ENCODE data around the gene IP6K1. TPM values are rescaled to one million over a fixed set of nuclear protein-coding genes. Genes with fewer than 3 reads are reported as not detected.

IP6K1 gene
- total RNA-seq, 2 donors from 2014 or later: 19.8 to 27.5 TPM

DNA sequence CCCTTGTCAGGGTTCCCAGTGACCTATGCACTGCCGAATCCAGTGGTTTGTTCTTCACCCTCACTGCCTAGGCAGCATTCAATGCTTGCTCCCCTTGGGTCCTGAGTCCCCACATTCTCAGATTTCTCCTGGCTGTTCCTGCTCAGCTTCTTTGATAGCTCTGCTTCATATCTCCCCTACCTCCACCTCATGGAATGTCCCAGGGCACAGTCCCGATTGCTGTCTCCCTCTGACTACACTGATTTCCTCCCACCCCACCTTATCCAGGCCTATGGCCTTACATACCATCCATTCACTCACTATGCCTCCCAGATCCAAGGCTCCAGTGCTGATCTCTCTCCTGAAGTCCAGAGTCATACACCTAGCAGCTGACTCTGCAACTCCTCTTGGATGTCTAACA is 14.8 kb upstream of the IP6K1 start:
- Histone ChIP-seq H3K27me3 (no peaks in the 10 kb centered on the region), H3K4me1 (peaks cover 34% of the 10 kb centered on the region), H3K9me3 (no peaks in the 10 kb centered on the region), H3K4me3 (no peak overlapping the region), H3K27ac (no peak overlapping the region), H3K36me3 (replicated peaks in 1 of 2; ENCODE audit: insufficient read depth in 1 of 2, low read depth in 2 of 2) (no peaks in the 10 kb centered on the region)
- DNase-seq (no peak), ATAC-seq (no peak)
- intact Hi-C loops (cut with DNase I): loop anchor here (5.0 kb wide), 1 partner anchor 41 kb away; no protein-coding TSS in a partner anchor
- TF ChIP-seq POLR2A (IDR thresholded peaks at IDR 0.05): no peak
- TF ChIP-seq, protein P1, sequence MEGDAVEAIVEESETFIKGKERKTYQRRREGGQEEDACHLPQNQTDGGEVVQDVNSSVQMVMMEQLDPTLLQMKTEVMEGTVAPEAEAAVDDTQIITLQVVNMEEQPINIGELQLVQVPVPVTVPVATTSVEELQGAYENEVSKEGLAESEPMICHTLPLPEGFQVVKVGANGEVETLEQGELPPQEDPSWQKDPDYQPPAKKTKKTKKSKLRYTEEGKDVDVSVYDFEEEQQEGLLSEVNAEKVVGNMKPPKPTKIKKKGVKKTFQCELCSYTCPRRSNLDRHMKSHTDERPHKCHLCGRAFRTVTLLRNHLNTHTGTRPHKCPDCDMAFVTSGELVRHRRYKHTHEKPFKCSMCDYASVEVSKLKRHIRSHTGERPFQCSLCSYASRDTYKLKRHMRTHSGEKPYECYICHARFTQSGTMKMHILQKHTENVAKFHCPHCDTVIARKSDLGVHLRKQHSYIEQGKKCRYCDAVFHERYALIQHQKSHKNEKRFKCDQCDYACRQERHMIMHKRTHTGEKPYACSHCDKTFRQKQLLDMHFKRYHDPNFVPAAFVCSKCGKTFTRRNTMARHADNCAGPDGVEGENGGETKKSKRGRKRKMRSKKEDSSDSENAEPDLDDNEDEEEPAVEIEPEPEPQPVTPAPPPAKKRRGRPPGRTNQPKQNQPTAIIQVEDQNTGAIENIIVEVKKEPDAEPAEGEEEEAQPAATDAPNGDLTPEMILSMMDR (IDR thresholded peaks at IDR 0.05): no peak
- WGBS, 2 donors: 79 to 86% methylated on average over 2 of the region's 2 CpGs

DNA sequence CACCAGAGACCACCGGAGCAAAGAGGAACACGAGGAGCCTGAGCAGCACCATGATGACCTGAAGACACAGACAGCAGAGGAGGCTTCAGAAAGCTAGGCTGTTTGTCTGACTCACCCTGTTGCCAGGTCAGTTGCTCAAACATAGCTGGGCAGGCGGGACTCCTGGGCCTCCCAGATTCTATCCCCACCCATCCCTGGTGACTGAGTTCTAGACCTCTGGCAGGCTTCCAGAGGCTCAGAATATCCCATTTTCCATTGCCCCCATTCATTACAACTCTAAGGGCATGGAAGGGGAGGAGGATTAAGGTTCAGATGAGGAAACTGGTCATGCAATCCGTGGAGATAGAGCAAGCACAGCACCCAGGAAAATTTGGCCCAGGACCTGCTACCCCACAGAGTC is 13.4 kb upstream of the IP6K1 start, which contains the start of gene CDHR4:
CDHR4 (minus strand) TSS at position 113 of the 400 bp plus-strand sequence; CDS start at position 52, 61 bp downstream.
- TF ChIP-seq POLR2A (IDR thresholded peaks at IDR 0.05): no peak
- TF ChIP-seq, protein P1 (IDR thresholded peaks at IDR 0.05): no peak
- H3K4me3 ChIP-seq: no peak within 1 kb of the TSS
- WGBS, 2 donors: 62 to 70% methylated on average over 2 to 4 of the region's 4 CpGs
- DNase-seq: no peak
- no peak for ATAC-seq
- intact Hi-C loops (cut with DNase I): loop anchor here (5.0 kb wide), 1 partner anchor 43 kb away; no protein-coding TSS in a partner anchor
- H3K27me3 ChIP-seq: no peaks in the 10 kb centered on the region
- no peaks in the 10 kb centered on the region for H3K36me3 ChIP-seq (replicated peaks in 1 of 2; ENCODE audit: insufficient read depth in 1 of 2, low read depth in 2 of 2)
- H3K4me1 ChIP-seq: peaks cover 20% of the 10 kb centered on the region
- H3K9me3 ChIP-seq: no peaks in the 10 kb centered on the region
- no peak within 1 kb of the TSS for H3K27ac ChIP-seq

DNA sequence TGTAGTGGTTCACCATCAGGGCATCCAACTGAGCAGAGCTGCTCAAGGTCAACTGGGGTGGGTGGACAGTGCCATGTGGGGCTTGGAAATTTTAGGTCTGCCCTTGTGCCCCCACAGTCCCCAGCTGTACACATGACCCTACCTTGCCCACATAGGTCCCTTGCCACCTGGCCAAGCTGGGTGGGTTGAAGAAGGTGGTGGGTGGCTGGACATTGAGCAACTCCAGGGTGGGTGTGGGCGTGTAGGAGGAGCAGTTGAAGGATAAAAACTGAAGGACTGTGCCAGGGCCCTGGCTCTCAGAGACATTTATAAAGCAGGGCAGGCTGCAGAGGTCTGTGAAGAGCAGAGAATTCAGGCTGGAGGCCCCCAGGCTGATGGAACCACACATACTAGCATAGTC is 12.8 kb upstream of the IP6K1 start:
- intact Hi-C loops (cut with DNase I): no loop called here
- ATAC-seq (no peak), DNase-seq (no peak)
- Histone ChIP-seq H3K27ac (no peak overlapping the region), H3K4me3 (no peak overlapping the region), H3K9me3 (no peaks in the 10 kb centered on the region), H3K4me1 (peaks cover 13% of the 10 kb centered on the region), H3K27me3 (no peaks in the 10 kb centered on the region), H3K36me3 (replicated peaks in 1 of 2; ENCODE audit: insufficient read depth in 1 of 2, low read depth in 2 of 2) (no peaks in the 10 kb centered on the region)
- WGBS, 2 donors: 0 to 39% methylated on average over 1 of the region's 1 CpG
- TF ChIP-seq POLR2A (IDR thresholded peaks at IDR 0.05): no peak
- TF ChIP-seq, protein P1 (IDR thresholded peaks at IDR 0.05): no peak

DNA sequence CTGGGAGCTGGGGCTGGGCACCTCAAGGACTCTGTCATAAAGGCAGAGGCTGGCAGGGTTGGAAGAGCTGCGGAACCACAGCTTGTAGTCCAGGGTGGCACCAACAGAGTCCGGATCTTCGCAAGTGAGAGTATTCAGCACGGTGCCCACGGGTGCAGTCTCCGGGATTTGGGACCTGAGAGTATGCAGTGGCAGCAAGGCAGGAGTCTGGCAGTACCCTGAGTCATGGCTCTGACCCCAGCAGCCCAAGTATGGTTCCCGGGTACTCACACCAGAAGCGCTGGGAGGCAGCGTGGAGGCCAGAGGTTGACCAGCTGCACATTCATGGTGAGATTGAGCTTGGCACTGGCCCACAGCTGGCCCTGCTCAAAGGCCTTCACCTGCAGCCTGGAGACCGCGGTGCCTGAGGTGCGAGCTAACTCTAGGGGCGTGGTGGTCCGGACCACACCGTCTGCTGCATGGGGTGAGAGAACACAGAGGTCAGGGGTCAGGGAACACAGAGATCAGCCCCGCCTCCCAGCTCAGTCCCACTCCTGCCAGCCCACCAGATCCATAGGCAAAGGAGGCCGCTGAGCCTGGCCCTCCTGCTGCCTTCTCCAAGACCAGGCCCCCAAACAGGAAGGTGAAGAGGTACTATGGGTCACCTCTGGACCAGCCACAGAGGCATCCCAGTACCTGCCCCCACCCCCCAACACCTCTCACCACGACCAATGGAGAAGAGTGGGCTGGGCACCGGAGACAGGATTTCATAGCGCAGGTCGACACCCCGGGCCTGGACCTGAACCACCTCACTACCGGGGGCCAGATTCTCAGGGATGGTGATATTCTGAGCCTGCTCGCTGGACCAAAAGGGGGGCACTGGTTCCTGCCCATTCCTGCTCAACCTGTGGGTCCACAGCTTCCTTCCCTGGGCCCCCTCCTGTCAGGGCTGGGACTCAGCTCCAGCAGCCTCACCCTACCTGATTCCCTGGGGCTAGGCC is 8.9 kb upstream of the IP6K1 start:
- no peak for ATAC-seq
- no peaks in the 10 kb centered on the region for H3K9me3 ChIP-seq
- no peak for DNase-seq
- H3K27ac ChIP-seq: no peak overlapping the region
- no peaks in the 10 kb centered on the region for H3K36me3 ChIP-seq (replicated peaks in 1 of 2; ENCODE audit: insufficient read depth in 1 of 2, low read depth in 2 of 2)
- intact Hi-C loops (cut with DNase I): no loop called here
- no peaks in the 10 kb centered on the region for H3K4me1 ChIP-seq
- no peak for TF ChIP-seq POLR2A (IDR thresholded peaks at IDR 0.05)
- TF ChIP-seq, protein P1 (IDR thresholded peaks at IDR 0.05): no peak
- no peaks in the 10 kb centered on the region for H3K27me3 ChIP-seq
- 86% methylated on average over 7 to 24 of the region's 24 CpGs for WGBS, 2 donors
- no peak overlapping the region for H3K4me3 ChIP-seq
